Keratinocyte (primary cell): ENCODE data around the gene DLEC1. TPM values are rescaled to one million over a fixed set of nuclear protein-coding genes. Genes with fewer than 3 reads are reported as not detected.

Experiments used
- DNase-seq: peaks from one replicate; pipeline ENCODE4 v3.0.0-alpha.2; 2011; ENCODE audit warnings: low read depth, missing footprints, low spot score
- FAIRE-seq: peaks from 2 replicates; lab custom pipeline; 2011; peaks lifted over from hg19 to GRCh38; lab: Jason Lieb, UNC
- H2AFZ ChIP-seq: 2 replicates; pipeline ENCODE4 v1.6.0; 2012; ENCODE audit warnings: low read length, control low read depth, inconsistent platforms; ENCODE audit not compliant: control insufficient read depth
- H3K27ac ChIP-seq: 2 replicates; pipeline ENCODE4 v1.5.1; 2011; ENCODE audit warnings: low read length; ENCODE audit not compliant: control insufficient read depth, insufficient read depth
- H3K27me3 ChIP-seq: 3 replicates; pipeline ENCODE4 v1.6.0; 2011; ENCODE audit warnings: low read length; ENCODE audit not compliant: control insufficient read depth, insufficient read depth; ENCODE audit errors: extremely low read depth
- H3K36me3 ChIP-seq, 2 experiments: 2 replicates in 1 of 2; 3 replicates in 1 of 2; pipeline ENCODE4 v1.5.1; 2011; ENCODE audit warnings: low read length in 2 of 2, mild to moderate bottlenecking in 1 of 2; ENCODE audit not compliant: control insufficient read depth in 2 of 2, insufficient read depth in 2 of 2; ENCODE audit errors: extremely low read depth in 1 of 2
- H3K4me1 ChIP-seq: 3 replicates; pipeline ENCODE4 v1.5.1; 2011; ENCODE audit warnings: low read length; ENCODE audit not compliant: control insufficient read depth, insufficient read depth; ENCODE audit errors: extremely low read depth
- H3K4me2 ChIP-seq: 3 replicates; pipeline ENCODE4 v1.6.0; 2011; ENCODE audit warnings: low read depth, low read length; ENCODE audit not compliant: control insufficient read depth, insufficient read depth; ENCODE audit errors: extremely low read depth
- H3K4me3 ChIP-seq, 3 experiments: fragments of 200-600 bp in 1 of 3; sonication (generic) in 1 of 3; 2 replicates in 2 of 3; 3 replicates in 1 of 3; pipeline ENCODE4 v1.5.1; 2011 to 2016; ENCODE audit warnings: low read length in 3 of 3, mild to moderate bottlenecking in 3 of 3, control low read depth in 2 of 3, inconsistent platforms in 1 of 3, low read depth in 1 of 3, mixed read lengths in 1 of 3, mixed run types in 1 of 3, moderate library complexity in 1 of 3; ENCODE audit not compliant: control insufficient read depth in 2 of 3, insufficient read depth in 2 of 3; ENCODE audit errors: extremely low read depth in 1 of 3
- H3K79me2 ChIP-seq: 2 replicates; pipeline ENCODE4 v1.6.0; 2012; ENCODE audit warnings: low read length; ENCODE audit not compliant: control insufficient read depth, insufficient read depth
- H3K9ac ChIP-seq: 3 replicates; pipeline ENCODE4 v1.6.0; 2011; ENCODE audit warnings: low read length; ENCODE audit not compliant: control insufficient read depth, insufficient read depth; ENCODE audit errors: extremely low read depth
- H3K9me1 ChIP-seq: 3 replicates; pipeline ENCODE4 v1.6.0; 2011; ENCODE audit warnings: low read length; ENCODE audit not compliant: control insufficient read depth, insufficient read depth; ENCODE audit errors: extremely low read depth
- H3K9me3 ChIP-seq: 2 replicates; pipeline ENCODE4 v1.5.1; 2012; ENCODE audit warnings: low read depth, low read length; ENCODE audit not compliant: control insufficient read depth
- H4K20me1 ChIP-seq: 3 replicates; pipeline ENCODE4 v1.6.0; 2011; ENCODE audit warnings: low read length; ENCODE audit not compliant: control insufficient read depth, insufficient read depth; ENCODE audit errors: extremely low read depth
- CTCF ChIP-seq, 3 experiments: IDR thresholded peaks in 1 of 3; conservative IDR thresholded peaks in 1 of 3; optimal IDR thresholded peaks in 1 of 3; 2 replicates in 2 of 3; 3 replicates in 1 of 3; pipeline versions ENCODE3 to v1.5.1; 2011; ENCODE audit warnings: low read length in 3 of 3, mild to moderate bottlenecking in 3 of 3, moderate library complexity in 2 of 3, control low read depth in 1 of 3, inconsistent platforms in 1 of 3; ENCODE audit not compliant: insufficient read depth in 2 of 3; ENCODE audit errors: extremely low read depth in 1 of 3
- EZH2 ChIP-seq: IDR thresholded peaks from one replicate; pipeline ENCODE4 v1.6.1; 2012; ENCODE audit warnings: inconsistent platforms, mild to moderate bottlenecking, low read length, moderate library complexity
- dilution Hi-C: fragments of 300-500 bp; cut with MboI; formaldehyde crosslinking; loops from one replicate; pipeline ENCODE4 v1.7.0; 2020; ENCODE audit warnings: low sequenced_read_pairs; ENCODE audit not compliant: extremely low pct_ligation_motif_present
- polyA plus RNA-seq, 5 experiments: library from polyadenylated mRNA; depleted of rRNA in 3 of 5; stranded (reverse) in 3 of 5; stranded (forward) in 1 of 5; unstranded in 1 of 5; fragments of >200 nt; gene quantifications; 1 replicate in 1 of 5; 2 replicates in 3 of 5; 3 replicates in 1 of 5; pipeline versions ENCODE4 v1.2.1 to v1.2.3, GENCODE V29; 2011 to 2012; ENCODE audit warnings: missing spikeins in 2 of 5, low read depth in 1 of 5, low replicate concordance in 1 of 5

Gene DLEC1
- polyA plus RNA-seq, 1 donor (not counting 4 experiments of a cell fraction or from before 2014, with no cell fraction given): not detected

GRCh38 chr3:38155825-38156224 lies 116.8 kb downstream of the DLEC1 start:
- H3K9me1 ChIP-seq: no peaks in the 10 kb centered on the region
- H2AFZ ChIP-seq: no peak overlapping the region
- no peak overlapping the region for H3K4me3 ChIP-seq
- H4K20me1 ChIP-seq: no peaks in the 10 kb centered on the region
- no peak overlapping the region for H3K27ac ChIP-seq
- TF ChIP-seq CTCF (optimal IDR thresholded peaks at IDR 0.05 in 1 of 3, IDR thresholded peaks at IDR 0.05 in 1 of 3, conservative IDR thresholded peaks at IDR 0.05 in 1 of 3; ENCODE audit: extremely low read depth in 1 of 3, insufficient read depth in 2 of 3, low read length in 3 of 3) (no peak), EZH2 (no peak)
- FAIRE-seq: no peak
- H3K4me2 ChIP-seq: no peak overlapping the region
- H3K9me3 ChIP-seq: no peaks in the 10 kb centered on the region
- no peaks in the 10 kb centered on the region for H3K36me3 ChIP-seq
- no peaks in the 10 kb centered on the region for H3K79me2 ChIP-seq
- dilution Hi-C loops: no loop called here
- no peak for DNase-seq
- H3K4me1 ChIP-seq: peaks cover 64% of the 10 kb centered on the region
- no peaks in the 10 kb centered on the region for H3K27me3 ChIP-seq
- no peak overlapping the region for H3K9ac ChIP-seq

- DNase-seq (no peak), FAIRE-seq (peak; percentile 44)
- peak overlapping the region; percentile 2 for H3K27ac ChIP-seq
- H3K79me2 ChIP-seq: no peaks in the 10 kb centered on the region
- dilution Hi-C loops: no loop called here
- no peaks in the 10 kb centered on the region for H3K36me3 ChIP-seq
- H3K9ac ChIP-seq: no peak overlapping the region
- no peak overlapping the region for H3K4me3 ChIP-seq
- no peak for TF ChIP-seq CTCF (optimal IDR thresholded peaks at IDR 0.05 in 1 of 3, IDR thresholded peaks at IDR 0.05 in 1 of 3, conservative IDR thresholded peaks at IDR 0.05 in 1 of 3; ENCODE audit: extremely low read depth in 1 of 3, insufficient read depth in 2 of 3, low read length in 3 of 3)
- TF ChIP-seq EZH2: no peak
- peaks cover 54% of the 10 kb centered on the region for H3K4me1 ChIP-seq
- peak overlapping the region; percentile 2 for H3K4me2 ChIP-seq
- H4K20me1 ChIP-seq: no peaks in the 10 kb centered on the region
- H2AFZ ChIP-seq: peak overlapping the region; percentile 21
- H3K9me3 ChIP-seq: no peaks in the 10 kb centered on the region
- H3K27me3 ChIP-seq: no peaks in the 10 kb centered on the region
- H3K9me1 ChIP-seq: no peaks in the 10 kb centered on the region
Measured at GRCh38 chr3:38157117-38157516, 118.1 kb downstream of the DLEC1 start.
